Measurements from ENCODE around the gene EGLN3.

The EGLN3 gene

GRCh38 chr14:33910435-33910834, 40.4 kb downstream of the EGLN3 start:
- in situ Hi-C loops (cut with HindIII; ENCODE audit: low pct_unique_long_range_greater_than_20kb, low sequenced_read_pairs): no loop called here
- no peak for DNase-seq (ENCODE audit: low read depth in 1 of 2, low spot score in 1 of 2)
- TF ChIP-seq JUND (IDR thresholded peaks at IDR 0.05; ENCODE audit: low read depth): no peak

GRCh38 chr14:33909380-33910084, 41.3 kb downstream of the EGLN3 start:
- in situ Hi-C loops (cut with HindIII; ENCODE audit: low pct_unique_long_range_greater_than_20kb, low sequenced_read_pairs): no loop called here
- DNase-seq (ENCODE audit: low read depth in 1 of 2, low spot score in 1 of 2): no peak
- no peak for TF ChIP-seq JUND (IDR thresholded peaks at IDR 0.05; ENCODE audit: low read depth)

DNA sequence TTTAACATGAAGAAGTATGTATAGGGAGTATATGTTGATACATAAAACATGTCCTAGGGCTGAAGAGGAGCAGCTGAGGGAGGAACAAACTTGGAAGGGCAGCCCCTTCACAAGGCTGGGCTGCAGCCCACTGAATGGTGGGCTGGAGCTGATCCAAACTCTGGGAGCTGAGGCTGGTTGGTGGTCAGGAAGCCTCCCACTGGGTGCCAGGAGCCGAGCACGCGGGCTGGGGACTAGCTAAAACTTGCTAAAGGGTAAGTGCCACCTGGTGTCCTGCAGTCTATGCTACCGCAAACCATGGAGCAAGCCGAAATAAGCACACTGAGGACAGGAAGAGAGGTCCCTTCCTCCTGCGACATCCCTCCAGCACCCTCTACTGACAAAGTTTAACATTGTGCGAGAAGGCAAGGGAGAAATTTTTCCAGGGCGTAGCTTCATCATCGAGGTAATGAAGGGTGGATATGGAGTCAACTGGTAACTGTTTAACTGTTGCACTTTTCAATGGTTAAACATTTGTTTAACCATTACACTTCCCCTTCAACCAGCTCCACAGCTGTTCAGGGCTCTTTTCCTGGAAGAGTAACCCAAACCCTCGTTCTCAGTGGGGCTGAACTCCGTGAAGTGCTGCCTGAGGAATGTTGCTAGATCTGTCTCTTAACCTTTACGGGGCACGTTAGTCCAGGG, 42.2 kb downstream of the EGLN3 start:
- TF ChIP-seq JUND (IDR thresholded peaks at IDR 0.05; ENCODE audit: low read depth): no peak
- in situ Hi-C loops (cut with HindIII; ENCODE audit: low pct_unique_long_range_greater_than_20kb, low sequenced_read_pairs): no loop called here
- peak in 1 of 2 experiments; percentile 21 for DNase-seq (ENCODE audit: low read depth in 1 of 2, low spot score in 1 of 2)

GRCh38 chr14:33906968-33907367, 43.9 kb downstream of the EGLN3 start:
- in situ Hi-C loops (cut with HindIII; ENCODE audit: low pct_unique_long_range_greater_than_20kb, low sequenced_read_pairs): no loop called here
- TF ChIP-seq JUND (IDR thresholded peaks at IDR 0.05; ENCODE audit: low read depth): no peak

GRCh38 chr14:33904609-33905008, 46.3 kb downstream of the EGLN3 start:
- no peak for DNase-seq (ENCODE audit: low read depth in 1 of 2, low spot score in 1 of 2)
- in situ Hi-C loops (cut with HindIII; ENCODE audit: low pct_unique_long_range_greater_than_20kb, low sequenced_read_pairs): no loop called here
- TF ChIP-seq JUND (IDR thresholded peaks at IDR 0.05; ENCODE audit: low read depth): no peak

More at GRCh38 chr14:33906968-33907367, 43.9 kb downstream of the EGLN3 start:
- DNase-seq (ENCODE audit: low read depth in 1 of 2, low spot score in 1 of 2): no peak

DNA sequence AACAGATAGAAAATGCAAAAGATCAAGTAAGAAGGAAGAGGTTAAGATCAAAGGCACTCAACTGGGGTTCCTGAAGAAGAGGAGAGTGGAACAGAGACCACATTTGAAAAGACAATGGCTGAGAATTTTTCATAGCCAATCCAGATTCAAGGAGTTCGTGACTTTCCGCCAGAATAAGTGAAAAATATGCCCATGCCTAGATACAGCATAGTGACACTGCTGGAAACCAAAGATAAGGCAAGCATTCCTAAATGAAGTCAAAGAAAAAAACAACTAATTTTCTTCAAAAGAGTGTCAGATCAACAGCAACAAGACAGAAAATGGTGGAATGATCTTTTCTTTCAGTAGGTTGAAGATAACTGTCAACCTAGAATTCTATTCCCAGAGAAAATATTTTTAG, 47.5 kb downstream of the EGLN3 start:
- in situ Hi-C loops (cut with HindIII; ENCODE audit: low pct_unique_long_range_greater_than_20kb, low sequenced_read_pairs): no loop called here
- TF ChIP-seq JUND (IDR thresholded peaks at IDR 0.05; ENCODE audit: low read depth): no peak
- no peak for DNase-seq (ENCODE audit: low read depth in 1 of 2, low spot score in 1 of 2)

DNA sequence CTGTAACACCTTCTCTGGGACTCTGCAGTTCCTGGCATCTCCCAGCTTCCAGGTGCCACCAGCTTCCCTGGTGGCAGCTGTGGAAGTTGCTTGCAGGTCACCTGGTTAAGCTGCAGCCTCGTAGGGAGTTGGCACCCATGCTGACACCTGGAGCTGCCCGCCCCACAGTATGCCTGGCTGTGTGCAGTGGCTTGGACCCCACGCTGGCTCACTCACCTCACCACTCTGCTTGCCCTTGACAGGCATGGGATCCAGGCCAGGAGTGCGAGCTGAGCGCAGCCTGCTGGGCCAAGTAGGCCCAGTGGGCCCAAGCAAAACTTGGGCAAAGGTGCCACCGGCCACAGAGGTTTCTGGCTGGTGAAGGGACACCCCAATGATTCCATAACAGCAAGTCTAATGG, 48.5 kb downstream of the EGLN3 start:
- TF ChIP-seq JUND (IDR thresholded peaks at IDR 0.05; ENCODE audit: low read depth): no peak
- in situ Hi-C loops (cut with HindIII; ENCODE audit: low pct_unique_long_range_greater_than_20kb, low sequenced_read_pairs): no loop called here
- no peak for DNase-seq (ENCODE audit: low read depth in 1 of 2, low spot score in 1 of 2)

DNA sequence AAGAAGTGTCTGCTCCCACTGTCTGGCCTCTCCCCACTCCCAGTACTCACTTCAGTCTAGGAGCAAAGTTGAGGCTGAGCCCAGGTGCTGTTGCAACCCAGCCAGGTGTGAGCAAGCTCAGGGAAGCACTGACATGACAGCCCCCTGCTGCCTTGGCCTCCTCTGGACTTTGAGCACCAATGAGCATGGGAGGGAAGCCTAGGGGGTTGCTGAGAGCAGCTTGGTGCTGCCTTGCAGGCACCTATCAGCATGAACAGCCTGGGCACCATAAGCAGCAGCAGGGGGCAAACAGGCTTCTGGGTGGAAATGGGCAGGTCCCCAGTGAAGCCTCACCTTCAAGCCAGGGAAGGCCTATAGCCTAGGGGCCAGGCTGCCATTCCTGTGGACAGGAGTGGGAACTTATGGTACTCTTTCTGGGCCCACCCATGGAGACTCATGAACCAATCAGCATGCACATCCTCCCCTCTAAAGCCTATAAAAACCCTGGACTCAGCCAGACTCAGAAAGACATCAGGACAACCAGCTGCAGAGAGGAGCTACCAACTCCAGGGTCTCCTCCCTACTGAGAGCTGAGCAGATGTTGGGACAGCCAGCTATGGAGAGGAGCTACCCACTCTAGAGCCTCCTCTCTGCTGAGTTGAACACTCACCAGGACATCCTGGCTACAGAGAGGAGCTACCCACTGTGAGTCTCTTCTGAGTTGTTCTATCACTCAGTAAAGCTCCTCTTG, 49.3 kb downstream of the EGLN3 start:
- no peak for TF ChIP-seq JUND (IDR thresholded peaks at IDR 0.05; ENCODE audit: low read depth)
- in situ Hi-C loops (cut with HindIII; ENCODE audit: low pct_unique_long_range_greater_than_20kb, low sequenced_read_pairs): no loop called here
- no peak for DNase-seq (ENCODE audit: low read depth in 1 of 2, low spot score in 1 of 2)

GRCh38 chr14:33900706-33901105, 50.2 kb downstream of the EGLN3 start:
- no peak for DNase-seq (ENCODE audit: low read depth in 1 of 2, low spot score in 1 of 2)
- in situ Hi-C loops (cut with HindIII; ENCODE audit: low pct_unique_long_range_greater_than_20kb, low sequenced_read_pairs): no loop called here
- no peak for TF ChIP-seq JUND (IDR thresholded peaks at IDR 0.05; ENCODE audit: low read depth)

- DNase-seq (ENCODE audit: low read depth in 1 of 2, low spot score in 1 of 2): no peak
- no peak for TF ChIP-seq JUND (IDR thresholded peaks at IDR 0.05; ENCODE audit: low read depth)
- in situ Hi-C loops (cut with HindIII; ENCODE audit: low pct_unique_long_range_greater_than_20kb, low sequenced_read_pairs): no loop called here
Observed at GRCh38 chr14:33899723-33900341, 51.0 kb downstream of the EGLN3 start.

- peak; percentile 30 to 75 for DNase-seq (ENCODE audit: low read depth in 1 of 2, low spot score in 1 of 2)
- no peak for TF ChIP-seq JUND (IDR thresholded peaks at IDR 0.05; ENCODE audit: low read depth)
- in situ Hi-C loops (cut with HindIII; ENCODE audit: low pct_unique_long_range_greater_than_20kb, low sequenced_read_pairs): no loop called here
Observed at GRCh38 chr14:33897878-33898535, 52.9 kb downstream of the EGLN3 start.

GRCh38 chr14:33897382-33897781, 53.5 kb downstream of the EGLN3 start:
- DNase-seq (ENCODE audit: low read depth in 1 of 2, low spot score in 1 of 2): no peak
- TF ChIP-seq JUND (IDR thresholded peaks at IDR 0.05; ENCODE audit: low read depth): no peak
- in situ Hi-C loops (cut with HindIII; ENCODE audit: low pct_unique_long_range_greater_than_20kb, low sequenced_read_pairs): no loop called here
